Measurements from ENCODE around the gene ZNF236.
"Not testable (repeated sequence)": the region's sequence is repeated elsewhere in the genome, so short reads cannot be mapped to it uniquely, and the experiment has no call there.

ZNF236 gene

DNA sequence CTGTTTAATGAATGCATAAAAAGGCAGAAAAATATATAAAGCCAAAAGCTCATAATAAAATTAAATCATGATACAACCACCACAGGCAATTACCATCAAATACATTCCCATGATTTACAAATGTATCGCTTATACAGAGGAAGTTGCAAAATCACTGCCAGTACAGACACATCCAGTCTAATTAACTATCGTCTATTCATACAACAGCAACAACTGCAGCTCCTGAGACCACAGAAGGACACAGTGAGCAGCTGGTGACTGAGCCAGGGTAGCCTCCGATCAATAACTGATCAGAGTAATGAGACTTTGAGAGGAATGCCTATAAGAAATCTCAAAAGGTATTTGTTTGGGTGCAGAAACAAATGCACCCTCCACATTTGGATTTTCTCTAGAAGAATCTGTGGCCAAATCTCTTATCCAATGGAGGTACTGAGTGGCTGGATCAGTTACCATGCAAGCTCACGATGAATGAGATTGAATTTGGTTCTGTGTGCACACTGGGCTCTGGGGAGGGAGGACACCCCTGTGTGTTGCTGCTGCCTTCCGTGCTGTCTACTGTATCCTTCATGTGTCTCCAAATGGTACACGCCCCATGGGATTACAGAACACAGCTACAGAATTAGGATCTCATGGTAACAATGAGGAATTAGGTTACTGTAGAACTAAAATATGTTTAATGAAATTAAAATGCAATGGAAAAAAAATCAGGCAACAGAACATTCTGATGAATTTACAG, 190.6 kb downstream of the ZNF236 start:
- DNase-seq: no peak

DNA sequence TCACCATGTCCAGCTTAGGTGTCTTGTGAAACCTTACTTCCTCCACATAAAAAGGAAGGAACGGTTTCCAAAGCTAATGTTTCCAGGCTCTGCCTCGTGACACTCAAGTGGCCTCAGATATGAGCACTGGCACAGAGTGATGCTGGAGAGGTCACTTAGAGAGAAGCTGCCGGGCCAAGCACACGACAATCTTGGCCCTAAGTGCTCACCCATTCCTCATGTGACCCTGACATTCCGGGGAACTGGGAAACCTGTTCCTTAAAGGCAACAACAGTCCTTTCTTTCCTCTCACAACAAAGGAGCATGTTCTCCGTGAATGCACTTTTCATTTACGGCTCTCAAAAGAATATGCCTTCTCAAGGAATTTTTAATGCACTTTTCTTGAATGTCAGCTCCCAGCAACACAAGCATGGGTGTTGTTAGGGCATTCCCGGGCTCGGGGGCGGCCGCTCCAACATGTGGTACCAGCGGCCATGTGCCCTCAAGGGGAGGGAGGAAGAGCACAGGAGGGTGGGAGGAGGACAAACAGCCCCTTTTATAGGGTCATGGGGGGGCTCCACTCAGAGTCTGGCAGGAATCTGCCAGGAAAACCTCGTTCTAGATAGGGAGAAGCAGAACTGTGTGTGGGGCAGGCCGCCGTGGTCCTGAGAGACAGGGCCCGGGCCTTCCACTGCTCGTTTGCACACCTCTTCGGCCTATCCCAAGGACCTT, 191.6 kb downstream of the ZNF236 start:
- no peak for DNase-seq

DNA sequence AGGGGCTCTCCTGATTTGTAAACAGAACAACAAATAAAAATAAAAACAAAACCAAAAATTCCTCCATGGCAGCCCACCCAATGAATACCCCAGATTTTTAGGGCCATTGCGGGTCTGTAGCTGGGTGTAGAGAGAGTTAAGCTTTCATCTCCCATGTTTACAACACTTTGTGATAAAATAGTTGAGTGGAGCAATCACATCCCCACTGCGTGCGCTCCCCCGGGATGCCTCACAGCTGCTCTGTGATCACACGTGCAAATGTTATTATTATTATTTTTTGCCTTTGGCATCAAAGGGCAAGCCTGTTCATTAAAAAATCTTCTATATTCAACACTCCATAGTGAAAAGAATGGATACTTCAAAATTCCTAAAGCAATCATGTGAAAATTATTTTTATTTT, 192.2 kb downstream of the ZNF236 start:
- no peak for DNase-seq

DNA sequence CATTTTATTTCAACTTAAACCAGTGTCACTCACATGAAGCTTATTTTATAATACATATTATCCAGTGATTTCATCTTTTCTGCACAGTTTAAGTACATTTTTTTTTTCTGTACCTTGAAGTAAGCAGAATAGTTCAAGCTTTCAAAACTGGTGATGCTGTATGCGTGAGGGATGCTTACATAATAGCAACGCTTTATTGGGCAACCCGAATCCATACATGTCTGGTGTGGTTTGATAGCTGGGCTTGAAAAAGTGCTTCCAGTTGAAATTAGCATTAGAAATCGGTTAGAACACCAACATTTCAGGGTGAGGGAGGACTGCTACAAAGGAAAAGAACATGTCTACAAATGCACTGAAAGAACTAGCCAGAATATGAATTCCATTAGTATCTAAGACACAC, 192.8 kb downstream of the ZNF236 start:
- DNase-seq: no peak

DNA sequence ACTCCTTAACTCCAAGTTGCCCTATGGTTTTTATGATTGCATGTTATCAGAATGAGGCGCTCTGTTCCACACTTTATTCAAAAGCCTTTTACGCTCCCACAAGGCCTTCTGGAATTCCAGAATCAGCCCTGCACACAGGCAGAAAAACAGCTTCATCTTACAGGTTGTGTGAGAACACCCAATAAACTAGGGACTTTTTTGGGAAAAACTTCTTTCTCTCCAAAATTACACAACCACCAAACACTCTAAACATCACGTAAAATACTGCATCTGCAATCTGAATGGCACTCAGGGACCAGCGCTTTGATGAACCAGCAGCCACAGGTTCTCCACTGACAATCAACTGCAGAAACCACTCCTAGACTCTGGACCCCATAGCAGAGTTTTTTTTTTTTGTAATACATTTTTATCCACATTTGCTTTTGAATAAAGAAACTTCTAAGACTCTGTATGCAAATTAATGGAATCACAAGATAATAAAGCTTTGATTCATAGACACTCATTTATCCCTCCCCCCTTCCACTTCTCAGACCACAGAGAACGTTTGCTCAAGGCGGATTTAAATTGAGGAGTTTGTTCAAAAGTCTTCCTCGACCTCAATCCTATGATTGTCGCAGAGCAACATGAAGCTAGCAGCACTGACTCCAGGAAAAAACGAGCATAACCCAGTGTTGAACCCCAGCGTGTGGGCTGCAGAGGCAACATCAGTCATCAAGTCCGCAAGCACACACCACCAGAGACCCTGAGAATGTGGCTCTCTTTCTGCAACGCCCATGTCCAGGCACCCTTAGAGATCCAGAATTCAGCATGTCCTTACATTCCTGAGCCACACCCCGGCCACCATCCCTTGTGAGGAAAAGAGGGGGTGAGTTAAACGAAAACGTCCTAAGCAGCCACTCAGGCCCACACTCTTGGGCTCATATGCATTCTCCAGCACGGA, 193.7 kb downstream of the ZNF236 start:
- no peak for DNase-seq

DNA sequence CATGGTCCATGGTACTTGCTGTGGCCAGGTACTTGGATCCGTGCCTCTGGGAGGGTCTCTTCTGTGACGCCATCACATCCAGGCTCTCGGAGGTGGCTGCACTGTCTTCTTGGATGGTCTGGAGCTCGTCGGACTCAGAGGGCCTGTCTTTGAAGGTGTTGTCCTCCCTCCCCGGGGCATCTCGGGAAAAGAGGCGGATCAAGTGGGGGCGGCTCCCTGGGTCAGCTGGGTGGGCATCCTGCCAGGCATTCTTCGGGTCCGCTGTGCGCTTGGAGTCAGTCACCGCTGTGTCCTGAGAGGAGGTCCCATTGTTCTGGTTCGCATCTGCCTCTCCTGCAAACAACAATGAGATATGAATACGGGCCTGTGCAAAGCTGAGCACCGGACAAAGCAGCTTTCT, 194.6 kb downstream of the ZNF236 start:
- no peak for DNase-seq

DNA sequence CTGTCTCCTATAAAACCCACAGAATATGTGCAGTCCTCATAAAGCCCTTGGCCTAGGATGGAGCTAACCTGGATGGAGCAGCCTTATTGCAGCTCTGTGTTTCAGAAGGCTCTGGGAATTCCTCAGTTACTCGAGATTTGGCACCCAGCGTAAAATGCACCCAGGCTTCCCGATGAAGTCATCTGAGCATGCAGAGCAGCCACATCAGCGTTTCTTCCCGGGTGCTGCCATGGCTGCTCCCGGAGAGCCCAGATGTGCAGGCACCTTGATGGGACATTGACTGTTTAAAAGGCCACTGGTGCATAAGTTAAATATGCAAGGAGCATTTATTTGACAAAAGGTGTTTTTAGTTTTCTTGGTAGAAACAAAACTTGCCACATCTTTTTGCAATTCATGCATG, 195.0 kb downstream of the ZNF236 start:
- no peak for DNase-seq

DNA sequence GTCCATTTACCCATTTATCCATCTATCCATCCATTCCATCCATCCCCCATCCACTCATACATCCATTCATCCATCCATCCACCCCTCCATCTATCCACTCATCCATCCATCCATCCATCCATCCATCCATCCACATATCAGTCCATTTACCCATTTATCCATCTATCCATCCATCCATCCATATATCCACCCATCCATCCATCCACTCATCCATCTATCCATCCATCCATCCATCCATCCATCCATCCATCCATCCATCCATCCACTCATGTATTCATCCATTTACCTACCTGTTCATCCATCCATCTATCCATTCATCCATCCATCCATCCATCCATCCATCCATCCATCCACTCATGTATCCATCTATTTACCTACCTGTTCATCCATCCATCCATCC, 196.3 kb downstream of the ZNF236 start:
- not testable (repeated sequence) for DNase-seq

DNA sequence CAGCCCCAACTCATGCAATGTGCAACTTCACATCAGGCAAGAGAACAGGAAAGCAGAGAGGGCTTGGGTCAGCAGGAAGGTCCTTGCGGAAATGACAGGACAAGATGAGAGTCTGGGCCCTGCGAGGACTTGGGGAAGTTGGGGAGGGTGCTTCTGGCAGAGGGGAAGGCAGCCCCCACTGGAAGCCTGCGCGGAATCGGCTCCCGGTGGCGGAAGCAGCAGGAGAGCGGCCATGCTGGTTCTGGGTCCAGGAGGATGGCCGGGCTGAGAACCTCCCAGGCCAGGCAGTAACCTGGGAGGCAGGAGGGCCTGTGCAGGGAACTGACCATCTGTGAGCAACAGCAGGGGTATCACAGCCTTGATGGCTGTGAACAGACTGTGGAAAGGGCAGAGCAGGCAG, 197.3 kb downstream of the ZNF236 start:
- DNase-seq: no peak
